ENCODE measurements around the gene CALN1. TPM values are rescaled to one million over a fixed set of nuclear protein-coding genes. Genes with fewer than 3 reads are reported as not detected.
A peak's percentile ranks its signal among the peaks of the same experiment; 100 is the strongest.

CALN1 gene
- total and polyA plus RNA-seq, 9 of the 15 experiments (the other 6 are each of a cell fraction or from before 2014, with no cell fraction given) = 1.4 to 7.5 (median 3.3) TPM

DNA sequence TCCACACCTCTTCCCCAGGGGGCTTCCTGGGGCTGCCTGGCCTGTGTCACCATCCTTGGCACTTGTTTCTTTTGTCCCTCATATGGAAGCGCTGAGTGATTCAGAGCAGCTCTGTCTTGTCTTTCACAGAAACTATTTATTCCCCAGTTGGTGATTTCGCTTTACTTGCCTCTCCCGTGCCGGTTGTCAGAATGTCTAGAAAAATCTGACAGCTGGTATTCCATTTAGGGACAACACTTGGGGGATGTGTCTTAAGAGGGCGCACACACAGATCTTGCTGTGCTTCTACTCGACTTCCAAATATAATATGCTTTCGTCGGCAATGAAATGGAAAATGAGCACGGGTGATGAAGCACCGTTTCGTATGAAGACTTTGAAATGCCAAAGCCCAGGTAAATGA is 611.8 kb downstream of the CALN1 start:
- H3K27me3 ChIP-seq (ENCODE audit: control insufficient read depth in 2 of 2, insufficient read depth in 2 of 2, low read length in 2 of 2) = peaks cover 0 to 10% of the 10 kb centered on the region in 2 experiments; a peak in 1 of 5 replicates
- no peak overlapping the region for H3K9ac ChIP-seq (ENCODE audit: insufficient read depth in 1 of 2, low read depth in 2 of 2, low read length in 2 of 2)
- H3K4me2 ChIP-seq (ENCODE audit: insufficient read depth, low read length) = no peak overlapping the region
- ChIA-PET POLR2A (no interaction called here), CTCF (ENCODE audit: low intra/inter-chr PET ratio) (no interaction called here)
- H3K4me3 ChIP-seq = no peak overlapping the region
- ATAC-seq (no peak), DNase-seq (ENCODE audit: extremely low read depth in 1 of 4, low spot score in 3 of 4) (no peak), FAIRE-seq (no peak)
- intact Hi-C loops (cut with micrococcal nuclease) = no loop called here
- no peaks in the 10 kb centered on the region for H4K20me1 ChIP-seq (replicated peaks; ENCODE audit: control insufficient read depth, insufficient read depth, low read length)
- no peak for TF ChIP-seq ESRRA (IDR thresholded peaks at IDR 0.05; ENCODE audit: borderline replicate concordance, low read depth)
- TF ChIP-seq NRF1 (conservative IDR thresholded peaks at IDR 0.05 in 1 of 2, IDR thresholded peaks at IDR 0.05 in 1 of 2) = no peak
- TF ChIP-seq, protein P1, sequence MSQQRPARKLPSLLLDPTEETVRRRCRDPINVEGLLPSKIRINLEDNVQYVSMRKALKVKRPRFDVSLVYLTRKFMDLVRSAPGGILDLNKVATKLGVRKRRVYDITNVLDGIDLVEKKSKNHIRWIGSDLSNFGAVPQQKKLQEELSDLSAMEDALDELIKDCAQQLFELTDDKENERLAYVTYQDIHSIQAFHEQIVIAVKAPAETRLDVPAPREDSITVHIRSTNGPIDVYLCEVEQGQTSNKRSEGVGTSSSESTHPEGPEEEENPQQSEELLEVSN (IDR thresholded peaks at IDR 0.05; ENCODE audit: borderline replicate concordance in 1 of 2, extremely low read depth in 1 of 2, insufficient read depth in 1 of 2, insufficient read length in 1 of 2, low read depth in 1 of 2, low read length in 1 of 2, poor library complexity in 1 of 2, severe bottlenecking in 1 of 2) = no peak
- H2AFZ ChIP-seq (ENCODE audit: low read depth, low read length) = no peak overlapping the region
- no peaks in the 10 kb centered on the region for H3K9me1 ChIP-seq (ENCODE audit: control insufficient read depth, insufficient read depth, low read length)
- H3K79me2 ChIP-seq (ENCODE audit: control insufficient read depth, insufficient read depth, low read length) = no peaks in the 10 kb centered on the region
- 19% methylated on average over 11 of the region's 11 CpGs for WGBS (ENCODE audit: insufficient coverage, low coverage, missing lambda C conversion rate)
- H3K9me3 ChIP-seq (replicated peaks; ENCODE audit: control insufficient read depth, insufficient read depth, low read depth, low read length) = no peaks in the 10 kb centered on the region
- no peak overlapping the region for H3K27ac ChIP-seq (ENCODE audit: extremely low read depth, low read depth, low read length)
- in situ Hi-C loops (cut with MboI) = no loop called here
- BruUV-seq (replicated peaks) = no TSS peak
- no peaks in the 10 kb centered on the region for H3K4me1 ChIP-seq (replicated peaks in 1 of 2; ENCODE audit: control insufficient read depth in 2 of 2, insufficient read depth in 2 of 2, low read length in 2 of 2)
- no peaks in the 10 kb centered on the region for H3K36me3 ChIP-seq (ENCODE audit: control insufficient read depth, insufficient read depth, low read length)

DNA sequence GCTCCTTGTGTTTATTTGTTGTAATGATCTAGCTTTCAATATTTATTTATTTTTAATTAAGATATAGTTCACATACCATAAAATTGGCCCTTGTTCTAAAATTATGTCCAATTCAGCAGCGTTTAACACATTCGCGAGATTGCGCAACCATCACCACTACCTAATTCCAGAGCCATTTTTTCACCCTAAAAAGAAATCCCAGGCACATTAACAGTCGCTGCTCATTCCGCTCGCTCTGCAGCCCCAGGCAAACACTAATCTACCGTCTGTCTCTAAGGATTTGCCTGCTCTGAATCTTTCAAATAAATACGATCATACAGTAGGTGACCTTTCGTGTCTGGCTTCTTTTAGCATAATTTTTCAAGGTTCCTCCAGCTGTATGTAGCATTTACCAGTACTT is 616.7 kb downstream of the CALN1 start:
- no peak overlapping the region for H3K4me3 ChIP-seq
- no peak for TF ChIP-seq XRCC4 (IDR thresholded peaks at IDR 0.05; ENCODE audit: extremely low read depth, insufficient read depth, insufficient read length)
- TF ChIP-seq RAD51 (IDR thresholded peaks at IDR 0.05; ENCODE audit: borderline replicate concordance, low read depth) = no peak
- TF ChIP-seq, protein P2, sequence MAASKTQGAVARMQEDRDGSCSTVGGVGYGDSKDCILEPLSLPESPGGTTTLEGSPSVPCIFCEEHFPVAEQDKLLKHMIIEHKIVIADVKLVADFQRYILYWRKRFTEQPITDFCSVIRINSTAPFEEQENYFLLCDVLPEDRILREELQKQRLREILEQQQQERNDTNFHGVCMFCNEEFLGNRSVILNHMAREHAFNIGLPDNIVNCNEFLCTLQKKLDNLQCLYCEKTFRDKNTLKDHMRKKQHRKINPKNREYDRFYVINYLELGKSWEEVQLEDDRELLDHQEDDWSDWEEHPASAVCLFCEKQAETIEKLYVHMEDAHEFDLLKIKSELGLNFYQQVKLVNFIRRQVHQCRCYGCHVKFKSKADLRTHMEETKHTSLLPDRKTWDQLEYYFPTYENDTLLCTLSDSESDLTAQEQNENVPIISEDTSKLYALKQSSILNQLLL (CRISPR knock-in tag; IDR thresholded peaks at IDR 0.05; ENCODE audit: borderline replicate concordance) = no peak
- TF ChIP-seq, protein P3, sequence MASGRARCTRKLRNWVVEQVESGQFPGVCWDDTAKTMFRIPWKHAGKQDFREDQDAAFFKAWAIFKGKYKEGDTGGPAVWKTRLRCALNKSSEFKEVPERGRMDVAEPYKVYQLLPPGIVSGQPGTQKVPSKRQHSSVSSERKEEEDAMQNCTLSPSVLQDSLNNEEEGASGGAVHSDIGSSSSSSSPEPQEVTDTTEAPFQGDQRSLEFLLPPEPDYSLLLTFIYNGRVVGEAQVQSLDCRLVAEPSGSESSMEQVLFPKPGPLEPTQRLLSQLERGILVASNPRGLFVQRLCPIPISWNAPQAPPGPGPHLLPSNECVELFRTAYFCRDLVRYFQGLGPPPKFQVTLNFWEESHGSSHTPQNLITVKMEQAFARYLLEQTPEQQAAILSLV (tag; IDR thresholded peaks at IDR 0.05) = peak; percentile 65; the same call in 1 of the 2 replicates
- TF ChIP-seq FOXA1 (IDR thresholded peaks at IDR 0.05; ENCODE audit: borderline replicate concordance) = no peak
- TF ChIP-seq, protein P4, sequence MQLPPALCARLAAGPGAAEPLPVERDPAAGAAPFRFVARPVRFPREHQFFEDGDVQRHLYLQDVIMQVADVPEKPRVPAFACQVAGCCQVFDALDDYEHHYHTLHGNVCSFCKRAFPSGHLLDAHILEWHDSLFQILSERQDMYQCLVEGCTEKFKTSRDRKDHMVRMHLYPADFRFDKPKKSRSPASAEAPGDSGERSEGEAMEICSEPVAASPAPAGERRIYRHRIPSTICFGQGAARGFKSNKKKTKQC (CRISPR knock-in tag; IDR thresholded peaks at IDR 0.05) = no peak

More for the DNA sequence above, 616.7 kb downstream of the CALN1 start:
- no peaks in the 10 kb centered on the region for H3K4me1 ChIP-seq (replicated peaks in 1 of 2; ENCODE audit: control insufficient read depth in 2 of 2, insufficient read depth in 2 of 2, low read length in 2 of 2)
- no peaks in the 10 kb centered on the region for H4K20me1 ChIP-seq (replicated peaks; ENCODE audit: control insufficient read depth, insufficient read depth, low read length)
- CTCF ChIA-PET (ENCODE audit: low intra/inter-chr PET ratio) = no interaction called here
- no peak for FAIRE-seq
- in situ Hi-C loops (cut with MboI) = no loop called here
- peaks cover 0 to 15% of the 10 kb centered on the region in 2 experiments; a peak in 1 of 5 replicates for H3K27me3 ChIP-seq (ENCODE audit: control insufficient read depth in 2 of 2, insufficient read depth in 2 of 2, low read length in 2 of 2)
- no peaks in the 10 kb centered on the region for H3K9me1 ChIP-seq (ENCODE audit: control insufficient read depth, insufficient read depth, low read length)
- H3K9me3 ChIP-seq (replicated peaks; ENCODE audit: control insufficient read depth, insufficient read depth, low read depth, low read length) = no peaks in the 10 kb centered on the region
- no peak for DNase-seq (ENCODE audit: extremely low read depth in 1 of 4, low spot score in 3 of 4)
- WGBS (ENCODE audit: insufficient coverage, low coverage, missing lambda C conversion rate) = 10% methylated on average over 10 of the region's 10 CpGs
- H3K79me2 ChIP-seq (ENCODE audit: control insufficient read depth, insufficient read depth, low read length) = no peaks in the 10 kb centered on the region
- H3K27ac ChIP-seq (ENCODE audit: extremely low read depth, low read depth, low read length) = no peak overlapping the region
- no peak for ATAC-seq
- no peak overlapping the region for H3K9ac ChIP-seq (ENCODE audit: insufficient read depth in 1 of 2, low read depth in 2 of 2, low read length in 2 of 2)
- intact Hi-C loops (cut with micrococcal nuclease) = no loop called here
- no TSS peak for BruUV-seq (replicated peaks)
- H3K36me3 ChIP-seq (ENCODE audit: control insufficient read depth, insufficient read depth, low read length) = no peaks in the 10 kb centered on the region
- H3K4me2 ChIP-seq (ENCODE audit: insufficient read depth, low read length) = no peak overlapping the region
- POLR2A ChIA-PET = interaction anchor here (0.9 kb wide), 1 partner anchor 19 kb away, joined by 3 read pairs; no protein-coding TSS in a partner anchor
- no peak overlapping the region for H2AFZ ChIP-seq (ENCODE audit: low read depth, low read length)
